ENCODE measurements around the gene MINDY1. TPM values are rescaled to one million over a fixed set of nuclear protein-coding genes. Genes with fewer than 3 reads are reported as not detected.

MINDY1 gene
- total RNA-seq, 1 donor from 2014 or later: 32.5 TPM

DNA sequence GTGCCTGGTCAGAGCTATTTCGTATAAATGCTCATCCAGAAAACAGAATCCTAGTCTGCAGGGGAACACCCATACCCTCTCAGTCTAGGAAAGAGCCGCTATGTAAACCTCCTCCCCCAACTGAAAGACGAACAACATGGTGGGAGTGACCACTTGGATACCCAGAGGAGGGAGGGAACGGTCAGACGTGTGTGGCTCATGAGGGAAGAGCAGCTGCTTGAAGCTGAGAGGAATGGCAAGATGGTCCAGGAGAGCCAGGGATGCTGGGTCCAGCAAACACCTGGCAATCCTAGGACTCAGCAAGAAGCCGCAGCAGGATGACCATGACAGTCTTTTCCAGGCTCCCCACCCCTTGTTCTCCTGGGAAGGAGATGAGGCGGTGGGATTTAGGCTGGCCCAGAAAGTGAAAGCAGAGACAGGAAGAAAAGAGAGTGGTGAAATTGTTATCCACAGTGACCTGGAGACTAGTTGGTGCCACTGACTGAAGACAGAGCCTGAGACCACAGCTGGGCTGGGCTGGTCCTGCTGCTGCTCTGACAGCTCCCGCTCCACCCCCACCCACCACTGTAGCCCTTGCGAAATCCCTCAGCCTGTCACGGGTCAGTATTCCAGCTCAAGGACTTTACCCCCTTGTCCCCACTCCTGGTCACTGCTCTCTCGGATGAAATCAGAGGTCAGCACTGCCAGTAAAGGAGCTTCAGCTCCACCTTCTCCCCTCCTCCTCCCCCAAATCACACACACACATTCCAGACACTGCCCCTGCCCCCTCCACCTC is 35.7 kb downstream of the MINDY1 start:
- TF ChIP-seq, protein P1, sequence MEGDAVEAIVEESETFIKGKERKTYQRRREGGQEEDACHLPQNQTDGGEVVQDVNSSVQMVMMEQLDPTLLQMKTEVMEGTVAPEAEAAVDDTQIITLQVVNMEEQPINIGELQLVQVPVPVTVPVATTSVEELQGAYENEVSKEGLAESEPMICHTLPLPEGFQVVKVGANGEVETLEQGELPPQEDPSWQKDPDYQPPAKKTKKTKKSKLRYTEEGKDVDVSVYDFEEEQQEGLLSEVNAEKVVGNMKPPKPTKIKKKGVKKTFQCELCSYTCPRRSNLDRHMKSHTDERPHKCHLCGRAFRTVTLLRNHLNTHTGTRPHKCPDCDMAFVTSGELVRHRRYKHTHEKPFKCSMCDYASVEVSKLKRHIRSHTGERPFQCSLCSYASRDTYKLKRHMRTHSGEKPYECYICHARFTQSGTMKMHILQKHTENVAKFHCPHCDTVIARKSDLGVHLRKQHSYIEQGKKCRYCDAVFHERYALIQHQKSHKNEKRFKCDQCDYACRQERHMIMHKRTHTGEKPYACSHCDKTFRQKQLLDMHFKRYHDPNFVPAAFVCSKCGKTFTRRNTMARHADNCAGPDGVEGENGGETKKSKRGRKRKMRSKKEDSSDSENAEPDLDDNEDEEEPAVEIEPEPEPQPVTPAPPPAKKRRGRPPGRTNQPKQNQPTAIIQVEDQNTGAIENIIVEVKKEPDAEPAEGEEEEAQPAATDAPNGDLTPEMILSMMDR (IDR thresholded peaks at IDR 0.05; ENCODE audit: unreplicated experiment): no peak
- H3K4me3 Mint-ChIP-seq (ENCODE audit: low read depth): peak overlapping the region; percentile 84
- no peaks in the 10 kb centered on the region for H3K27me3 Mint-ChIP-seq
- DNase-seq (ENCODE audit: low spot score, unreplicated experiment): no peak
- H3K27ac Mint-ChIP-seq: peak overlapping the region; percentile 95
- H3K4me1 Mint-ChIP-seq (ENCODE audit: low read depth): peaks cover 43% of the 10 kb centered on the region
- no peaks in the 10 kb centered on the region for H3K9me3 Mint-ChIP-seq (ENCODE audit: low read depth)
- peaks cover 18% of the 10 kb centered on the region for H3K36me3 Mint-ChIP-seq (ENCODE audit: insufficient read depth)

DNA sequence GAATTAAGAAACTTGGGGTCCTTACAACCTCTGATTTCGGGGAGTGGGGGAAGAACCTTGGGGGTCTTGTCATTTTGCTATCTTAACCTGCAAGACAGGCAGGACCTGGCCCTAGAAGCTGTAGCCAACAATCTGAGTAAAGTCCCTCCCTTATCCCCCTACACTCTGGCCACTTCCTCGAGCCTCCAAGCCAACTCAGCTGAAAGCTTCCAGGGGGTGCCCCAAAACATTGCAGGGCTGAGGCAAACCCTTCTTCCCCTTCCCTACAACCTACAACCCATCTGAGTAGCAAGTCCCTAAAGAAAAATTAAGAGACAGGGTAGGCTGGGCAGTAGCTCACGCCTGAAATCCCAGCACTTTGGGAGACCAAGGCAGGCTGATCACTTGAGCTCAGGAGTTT is 37.1 kb downstream of the MINDY1 start:
- no peak for DNase-seq (ENCODE audit: low spot score, unreplicated experiment)
- H3K9me3 Mint-ChIP-seq (ENCODE audit: low read depth): no peaks in the 10 kb centered on the region

DNA sequence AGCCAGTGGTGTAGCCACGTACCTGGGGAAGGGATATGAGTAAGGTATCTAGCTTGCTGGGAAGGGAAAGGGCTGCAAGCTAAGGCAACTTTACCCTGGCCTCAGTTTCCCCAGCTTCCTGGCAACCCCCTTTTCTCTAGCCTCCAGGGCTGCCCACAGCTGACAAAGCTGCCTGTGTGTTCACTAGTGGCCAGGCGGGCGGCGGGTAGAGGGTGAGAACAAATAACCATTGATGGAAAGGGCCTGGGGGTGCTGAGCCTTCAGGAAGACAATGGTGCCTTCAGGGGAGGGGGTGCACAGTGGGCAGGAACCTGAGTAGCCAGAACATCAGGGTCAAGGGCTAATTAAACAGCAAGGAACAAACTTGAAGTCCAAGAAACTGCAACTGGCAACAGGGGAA is 38.2 kb downstream of the MINDY1 start:
- Mint-ChIP-seq H3K27me3 (no peaks in the 10 kb centered on the region), H3K36me3 (ENCODE audit: insufficient read depth) (peaks cover 31% of the 10 kb centered on the region), H3K27ac (peak overlapping the region; percentile 90), H3K4me3 (ENCODE audit: low read depth) (no peak overlapping the region), H3K9me3 (ENCODE audit: low read depth) (no peaks in the 10 kb centered on the region), H3K4me1 (ENCODE audit: low read depth) (peaks cover 38% of the 10 kb centered on the region)
- TF ChIP-seq, protein P1 (IDR thresholded peaks at IDR 0.05; ENCODE audit: unreplicated experiment): no peak
- no peak for DNase-seq (ENCODE audit: low spot score, unreplicated experiment)

More for the DNA sequence above, 37.1 kb downstream of the MINDY1 start:
- H3K4me1 Mint-ChIP-seq (ENCODE audit: low read depth): peaks cover 39% of the 10 kb centered on the region
- H3K4me3 Mint-ChIP-seq (ENCODE audit: low read depth): no peak overlapping the region
- TF ChIP-seq, protein P1 (IDR thresholded peaks at IDR 0.05; ENCODE audit: unreplicated experiment): no peak
- peaks cover 22% of the 10 kb centered on the region for H3K36me3 Mint-ChIP-seq (ENCODE audit: insufficient read depth)
- peak overlapping the region; percentile 80 for H3K27ac Mint-ChIP-seq
- no peaks in the 10 kb centered on the region for H3K27me3 Mint-ChIP-seq

DNA sequence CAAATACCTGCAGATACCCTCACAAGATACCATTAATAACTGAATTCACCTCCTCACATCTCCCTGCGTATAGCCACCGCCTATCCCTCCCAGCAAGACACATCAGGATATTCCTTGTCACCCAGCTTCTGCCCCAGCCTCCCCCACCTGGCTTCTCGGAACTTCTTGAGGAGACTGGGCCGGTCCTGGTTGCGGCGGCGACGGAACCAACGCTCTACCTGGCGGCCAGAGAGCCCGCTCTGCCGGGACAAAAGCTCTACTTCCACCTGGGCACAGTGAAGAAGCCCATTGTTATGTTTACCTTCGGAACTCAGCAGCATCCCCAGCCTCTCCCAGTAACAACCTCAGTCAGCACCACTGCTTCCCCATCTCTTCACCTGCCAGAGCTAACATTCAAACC is 38.8 kb downstream of the MINDY1 start:
- Mint-ChIP-seq H3K9me3 (ENCODE audit: low read depth) (no peaks in the 10 kb centered on the region), H3K36me3 (ENCODE audit: insufficient read depth) (peaks cover 37% of the 10 kb centered on the region), H3K4me3 (ENCODE audit: low read depth) (no peak overlapping the region), H3K27me3 (no peaks in the 10 kb centered on the region), H3K4me1 (ENCODE audit: low read depth) (peaks cover 33% of the 10 kb centered on the region), H3K27ac (no peak overlapping the region)
- TF ChIP-seq, protein P1 (IDR thresholded peaks at IDR 0.05; ENCODE audit: unreplicated experiment): no peak
- no peak for DNase-seq (ENCODE audit: low spot score, unreplicated experiment)

DNA sequence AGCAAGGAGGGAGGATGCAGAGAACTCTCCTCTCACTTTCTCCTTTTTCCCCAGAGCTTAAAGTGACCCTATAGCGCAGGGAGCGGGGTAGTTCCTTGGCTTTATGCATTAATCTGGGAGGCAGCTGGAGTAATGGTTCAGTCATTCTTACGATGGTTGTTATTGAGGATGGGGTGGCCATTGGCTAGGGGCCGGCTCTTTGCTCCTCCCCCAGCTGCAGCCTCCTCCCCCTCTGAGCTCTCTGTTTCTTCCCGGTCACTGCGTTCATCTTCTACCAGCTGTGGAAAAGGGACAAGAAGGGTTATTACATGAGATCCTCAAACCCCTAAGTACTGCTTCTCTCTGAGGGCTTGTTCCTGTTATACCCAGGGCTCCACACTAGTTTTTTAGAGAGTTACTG is 40.7 kb downstream of the MINDY1 start:
- no peaks in the 10 kb centered on the region for H3K27me3 Mint-ChIP-seq
- peaks cover 53% of the 10 kb centered on the region for H3K36me3 Mint-ChIP-seq (ENCODE audit: insufficient read depth)
- H3K4me1 Mint-ChIP-seq (ENCODE audit: low read depth): peaks cover 16% of the 10 kb centered on the region
- H3K27ac Mint-ChIP-seq: peak overlapping the region; percentile 67
- H3K4me3 Mint-ChIP-seq (ENCODE audit: low read depth): no peak overlapping the region
- no peaks in the 10 kb centered on the region for H3K9me3 Mint-ChIP-seq (ENCODE audit: low read depth)
- TF ChIP-seq, protein P1 (IDR thresholded peaks at IDR 0.05; ENCODE audit: unreplicated experiment): no peak
- no peak for DNase-seq (ENCODE audit: low spot score, unreplicated experiment)

Measured in progenitor cell of endocrine pancreas (in vitro differentiated cells).